K562 (cell line): ENCODE measurements around the gene AGAP3. TPM values are rescaled to one million over a fixed set of nuclear protein-coding genes. Genes with fewer than 3 reads are reported as not detected.

Source experiments
- ATAC-seq: fragments of 200-7000 bp; cut with Tn5 transposase; 3 replicates; pipeline ENCODE4 v1.9.1; 2020; ENCODE audit warnings: moderate library complexity
- BruUV-seq: library from RNA; stranded (reverse); fragments of 400-500 nt; replicated peaks from 2 replicates; lab custom pipeline; 2021; lab: Mats Ljungman, UMichigan
- CTCF ChIA-PET: fragments of 300-600 bp; formaldehyde crosslinking; extraction: SDS; loops from one replicate; lab custom pipeline; 2021; ENCODE audit warnings: low intra/inter-chr PET ratio; lab: Yijun Ruan, JAX
- POLR2A ChIA-PET: fragments of 300-600, 350-650 bp; sonication (Branson Sonifier 250); formaldehyde crosslinking; extraction: SDS; loops from one replicate; lab custom pipeline; 2021; ENCODE audit warnings: antibody characterized with exemption, inconsistent platforms; lab: Yijun Ruan, JAX
- DNase-seq, 4 experiments: peaks; one replicate each; pipeline versions ENCODE4 v3.0.0 to v3.0.0-alpha.2; 2011 to 2018; ENCODE audit warnings: low spot score in 3 of 4, mixed read lengths in 3 of 4; ENCODE audit errors: extremely low read depth in 1 of 4
- FAIRE-seq: peaks from 2 replicates; lab custom pipeline; 2011; peaks lifted over from hg19 to GRCh38; lab: Jason Lieb, UNC
- H2AFZ ChIP-seq: 2 replicates; pipeline ENCODE4 v1.6.0; 2011; ENCODE audit warnings: low read depth, low read length, control low read depth, inconsistent platforms
- H3K27ac ChIP-seq: fragments of 200-600 bp; 3 replicates; pipeline ENCODE4 v1.8.0; 2011; ENCODE audit warnings: low read depth, mild to moderate bottlenecking, control low read depth, inconsistent platforms, low read length, moderate library complexity, mixed read lengths; ENCODE audit errors: extremely low read depth
- H3K27me3 ChIP-seq, 2 experiments: fragments of 300-600 bp in 1 of 2; 2 replicates in 1 of 2; 3 replicates in 1 of 2; pipeline versions ENCODE4 v1.6.0 to v1.8.0; 2011; ENCODE audit warnings: inconsistent platforms in 2 of 2, low read length in 2 of 2, mild to moderate bottlenecking in 1 of 2, mixed read lengths in 1 of 2, moderate library complexity in 1 of 2; ENCODE audit not compliant: control insufficient read depth in 2 of 2, insufficient read depth in 2 of 2
- H3K36me3 ChIP-seq: fragments of 300-600 bp; 3 replicates; pipeline ENCODE4 v1.8.0; 2011; ENCODE audit warnings: mild to moderate bottlenecking, low read length, inconsistent platforms; ENCODE audit not compliant: control insufficient read depth, insufficient read depth
- H3K4me1 ChIP-seq, 2 experiments: fragments of 200-600 bp in 1 of 2; replicated peaks in 1 of 2; 2 replicates in 1 of 2; 3 replicates in 1 of 2; pipeline versions ENCODE4 v1.5.1 to v1.8.0; 2011; ENCODE audit warnings: inconsistent platforms in 2 of 2, low read length in 2 of 2, mild to moderate bottlenecking in 1 of 2, mixed read lengths in 1 of 2, moderate library complexity in 1 of 2; ENCODE audit not compliant: control insufficient read depth in 2 of 2, insufficient read depth in 2 of 2
- H3K4me2 ChIP-seq: 2 replicates; pipeline ENCODE4 v1.6.1; 2011; ENCODE audit warnings: low read length, control low read depth, inconsistent platforms, mixed read lengths; ENCODE audit not compliant: insufficient read depth
- H3K4me3 ChIP-seq: fragments of 200-600 bp; sonication (generic), shearing (Covaris generic); 2 replicates; pipeline ENCODE4 v1.5.1; 2016; ENCODE audit warnings: control low read depth, inconsistent platforms
- H3K79me2 ChIP-seq: fragments of 200-600 bp; 3 replicates; pipeline ENCODE4 v1.8.0; 2011; ENCODE audit warnings: low read length, inconsistent platforms; ENCODE audit not compliant: control insufficient read depth, insufficient read depth
- H3K9ac ChIP-seq, 2 experiments: 2 replicates each; pipeline versions ENCODE4 v1.6.0 to v1.6.1; 2011; ENCODE audit warnings: low read depth in 2 of 2, low read length in 2 of 2, control low read depth in 1 of 2, inconsistent platforms in 1 of 2, mild to moderate bottlenecking in 1 of 2, mixed read lengths in 1 of 2; ENCODE audit not compliant: insufficient read depth in 1 of 2
- H3K9me1 ChIP-seq: one replicate; pipeline ENCODE4 v1.6.0; 2011; ENCODE audit warnings: inconsistent platforms, mild to moderate bottlenecking, low read length, moderate library complexity; ENCODE audit not compliant: control insufficient read depth, insufficient read depth
- H3K9me3 ChIP-seq: replicated peaks from 2 replicates; pipeline ENCODE4 v1.5.1; 2011; ENCODE audit warnings: low read depth, low read length, inconsistent platforms; ENCODE audit not compliant: control insufficient read depth, insufficient read depth
- H4K20me1 ChIP-seq: replicated peaks from 2 replicates; pipeline ENCODE4 v1.6.1; 2011; ENCODE audit warnings: low read length, inconsistent platforms, mixed read lengths; ENCODE audit not compliant: control insufficient read depth, insufficient read depth
- CREM ChIP-seq: IDR thresholded peaks from 2 replicates; pipeline ENCODE4 v1.6.1; 2014; ENCODE audit warnings: antibody characterized with exemption, low read depth
- E2F4 ChIP-seq: sonication (generic); formaldehyde crosslinking; IDR thresholded peaks from 2 replicates; pipeline ENCODE4 v1.8.0; 2022; ENCODE audit warnings: mild to moderate bottlenecking, low read depth, missing genetic modification reagents
- IRF2 ChIP-seq: sonication (generic); formaldehyde crosslinking; IDR thresholded peaks from 2 replicates; pipeline ENCODE4 v1.8.1; 2022; ENCODE audit warnings: mild to moderate bottlenecking, missing genetic modification reagents
- KLF10 ChIP-seq: fragments of 250-450 bp; sonication (Bioruptor Pico); IDR thresholded peaks from 2 replicates; pipeline ENCODE4 v1.6.1; 2021; ENCODE audit warnings: matching md5 sums
- NEUROD1 ChIP-seq: fragments of 150-350 bp; IDR thresholded peaks from 2 replicates; pipeline ENCODE4 v1.6.1; 2014; ENCODE audit warnings: borderline replicate concordance, low read length, low read depth; ENCODE audit not compliant: partially characterized antibody
- NR4A1 ChIP-seq, 2 experiments: fragments of 250-450 bp in 1 of 2; fragments of 450-650 bp in 1 of 2; sonication (Bioruptor Pico) in 1 of 2; IDR thresholded peaks; 2 replicates each; pipeline versions ENCODE4 v1.4.0 to v1.6.1; 2016 to 2020; ENCODE audit warnings: mild to moderate bottlenecking in 2 of 2, missing compliant biosample characterization in 1 of 2, missing genetic modification characterization in 1 of 2, moderate library complexity in 1 of 2
- NUFIP1 ChIP-seq: fragments of 450-650 bp; IDR thresholded peaks from 2 replicates; pipeline ENCODE4 v1.6.1; 2018; ENCODE audit not compliant: partially characterized antibody
- PCBP1 ChIP-seq: fragments of 200-400 bp; formaldehyde crosslinking; IDR thresholded peaks from 2 replicates; pipeline ENCODE4 v1.6.1; 2018; ENCODE audit warnings: mild to moderate bottlenecking, low read depth, low read length; ENCODE audit not compliant: poor library complexity, severe bottlenecking
- POLR2G ChIP-seq: fragments of 200-400 bp; formaldehyde crosslinking; IDR thresholded peaks from 2 replicates; pipeline ENCODE4 v1.6.1; 2017; ENCODE audit warnings: low read depth, mild to moderate bottlenecking, antibody characterized with exemption, low read length, moderate library complexity
- RBBP5 ChIP-seq: fragments of 200-600 bp; sonication (generic); IDR thresholded peaks from 2 replicates; pipeline ENCODE4 v1.6.1; 2012; ENCODE audit warnings: borderline replicate concordance, mild to moderate bottlenecking, low read length, control low read depth, inconsistent platforms; ENCODE audit not compliant: insufficient read depth, poor library complexity, severe bottlenecking
- ZFP1 ChIP-seq: fragments of 450-650 bp; formaldehyde crosslinking; IDR thresholded peaks from 2 replicates; pipeline ENCODE4 v1.4.0; 2020; ENCODE audit warnings: mild to moderate bottlenecking, mixed read lengths
- WGBS: fragments of 100-300 bp; shearing (Covaris generic); methylation state at CpG from one replicate; pipeline ENCODE4 v1.1.6; 2016; ENCODE audit warnings: low coverage, mixed read lengths; ENCODE audit not compliant: insufficient coverage; ENCODE audit errors: missing lambda C conversion rate; 5-methylcytosine and 5-hydroxymethylcytosine counted together
- in situ Hi-C: fragments of 300-500 bp; cut with MboI; formaldehyde crosslinking; loops from 4 replicates; pipeline ENCODE4 v1.15.0; 2018; ENCODE audit warnings: inconsistent platforms, mixed read lengths
- intact Hi-C: fragments of 100-400 bp; cut with micrococcal nuclease; formaldehyde crosslinking; loops from 2 replicates; pipeline ENCODE4 v1.14.2; 2022
- polyA plus RNA-seq, 8 experiments: library from polyadenylated mRNA; depleted of rRNA in 4 of 8; stranded (reverse) in 5 of 8; unstranded in 3 of 8; fragments of >200 nt; fragmentation: Nextera tagmentation in 2 of 8; fragmentation: Illumina TruSeq in 1 of 8; extraction: Ambion mirVana in 2 of 8; extraction: Trizol in 1 of 8; gene quantifications; 2 replicates each; pipeline versions ENCODE4 v1.2.1 to v1.2.3, GENCODE V29; 2011 to 2014; ENCODE audit warnings: inconsistent platforms in 1 of 8, missing spikeins in 1 of 8
- total RNA-seq, 7 experiments: library from RNA; depleted of rRNA in 6 of 7; stranded (reverse); fragments of >200 nt in 6 of 7; fragmentation: Illumina TruSeq in 2 of 7; extraction: Trizol in 2 of 7; gene quantifications; 2 replicates each; pipeline versions ENCODE4 v1.2.1 to v1.2.3, GENCODE V29; 2011 to 2021; ENCODE audit warnings: low replicate concordance in 1 of 7
- TF ChIP-seq, protein P1 (sequence below): fragments of 450-650 bp; IDR thresholded peaks from 2 replicates; pipeline ENCODE4 v1.6.1; 2016; ENCODE audit warnings: mild to moderate bottlenecking

The AGAP3 gene
- total and polyA plus RNA-seq, 9 of the 15 experiments (the other 6 are each of a cell fraction or from before 2014, with no cell fraction given), result 3.4 to 208 (median 62.2) TPM

GRCh38 chr7:151060416-151061212 lies 25.7 kb upstream of the AGAP3 start (continued):
- peak; percentile 49 for TF ChIP-seq RBBP5

DNA sequence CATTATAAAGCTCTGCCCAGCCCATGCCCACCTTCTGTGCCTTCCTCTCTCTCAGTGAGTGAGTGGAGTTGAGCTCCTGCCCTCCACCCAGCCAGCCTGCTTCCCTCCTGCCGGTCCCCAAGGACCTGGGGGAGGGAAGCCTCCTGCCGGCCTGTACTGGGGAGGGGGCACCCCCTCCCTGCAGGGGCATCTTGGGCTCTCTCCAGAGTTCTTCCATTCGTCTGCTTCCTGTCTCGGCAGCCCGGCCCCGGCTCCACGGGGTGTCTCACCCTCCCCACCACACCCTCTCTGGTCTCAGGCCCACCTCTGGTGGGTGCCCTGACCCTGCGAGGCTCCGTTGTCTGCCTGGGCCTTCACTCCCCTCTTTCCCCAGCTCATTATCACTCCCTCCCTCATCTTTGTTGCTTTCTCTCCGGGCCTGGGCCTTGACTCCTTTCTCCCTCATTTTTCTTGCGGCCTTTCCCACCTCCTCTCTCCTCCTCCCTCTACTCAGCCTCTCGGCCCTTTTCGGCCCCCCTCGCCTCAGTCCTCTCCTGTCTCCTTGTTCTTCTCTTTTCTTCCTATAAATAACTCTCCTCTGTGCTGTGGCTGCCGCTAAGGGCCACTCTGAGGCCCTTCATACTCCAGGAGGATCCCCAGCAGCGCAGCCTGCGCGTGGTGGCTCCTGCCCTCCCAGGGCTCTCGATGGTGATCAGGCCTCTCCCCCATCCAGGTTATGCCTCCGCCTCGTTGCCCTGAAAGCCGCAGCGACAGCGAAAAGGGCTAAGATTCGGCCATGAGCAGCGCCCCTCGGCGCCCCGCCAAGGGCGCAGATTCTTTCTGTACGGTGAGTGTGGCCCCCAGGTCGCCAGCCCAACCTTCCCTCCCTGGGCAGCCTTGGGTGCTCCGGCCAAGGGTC lies 24.8 kb upstream of the AGAP3 start:
- Histone ChIP-seq H3K9ac (peak overlapping the region; percentile 85 to 91), H3K36me3 (peaks cover 41% of the 10 kb centered on the region), H3K27me3 (no peaks in the 10 kb centered on the region), H3K27ac (peak overlapping the region; percentile 90), H3K9me3 (no peaks in the 10 kb centered on the region), H3K79me2 (peaks cover 68% of the 10 kb centered on the region), H3K4me1 (peaks cover 52 to 87% of the 10 kb centered on the region in 2 experiments), H3K4me3 (peak overlapping the region; percentile 84), H4K20me1 (peaks cover 10% of the 10 kb centered on the region), H3K9me1 (no peaks in the 10 kb centered on the region), H3K4me2 (peak overlapping the region; percentile 94), H2AFZ (0 out of 2 replicates have a peak overlapping the region, but pooled peaks have one; percentile 10)
- FAIRE-seq (peak; percentile 42), DNase-seq (peak; percentile 58 to 79 (median 65)), ATAC-seq (peak; percentile 3)
- WGBS, result 3% methylated on average over 32 of the region's 33 CpGs
- in situ Hi-C loops, result no loop called here
- POLR2A ChIA-PET, result interaction anchor here (0.6 to 2.7 kb wide), 5 partner anchors 12 to 571 kb away, joined by 3 to 9 read pairs (median 7); partner anchors contain the start of genes ABCF2 and FASTK
- no TSS peak for BruUV-seq
- CTCF ChIA-PET, result interaction anchor here (0.7 kb wide), 1 partner anchor 52 kb away, joined by 5 read pairs; no protein-coding TSS in a partner anchor
- intact Hi-C loops, result loop anchor here (1.0 to 2.0 kb wide), 2 partner anchors 19 to 47 kb away; partner anchors contain the start of gene FASTK
- no peak for TF ChIP-seq CREM
- TF ChIP-seq NUFIP1, result no peak
- TF ChIP-seq IRF2, result no peak
- TF ChIP-seq NR4A1 (CRISPR knock-in tag; IDR thresholded peaks at IDR 0.05), result no peak
- TF ChIP-seq NR4A1 (tag; IDR thresholded peaks at IDR 0.05), result no peak
- TF ChIP-seq KLF10 (CRISPR knock-in tag), result no peak
- TF ChIP-seq POLR2G, result peak; percentile 43
- TF ChIP-seq ZFP1, result no peak
- TF ChIP-seq NEUROD1, result no peak
- TF ChIP-seq E2F4 (CRISPR knock-in tag), result no peak
- peak; percentile 34 for TF ChIP-seq PCBP1
- TF ChIP-seq, protein P1, sequence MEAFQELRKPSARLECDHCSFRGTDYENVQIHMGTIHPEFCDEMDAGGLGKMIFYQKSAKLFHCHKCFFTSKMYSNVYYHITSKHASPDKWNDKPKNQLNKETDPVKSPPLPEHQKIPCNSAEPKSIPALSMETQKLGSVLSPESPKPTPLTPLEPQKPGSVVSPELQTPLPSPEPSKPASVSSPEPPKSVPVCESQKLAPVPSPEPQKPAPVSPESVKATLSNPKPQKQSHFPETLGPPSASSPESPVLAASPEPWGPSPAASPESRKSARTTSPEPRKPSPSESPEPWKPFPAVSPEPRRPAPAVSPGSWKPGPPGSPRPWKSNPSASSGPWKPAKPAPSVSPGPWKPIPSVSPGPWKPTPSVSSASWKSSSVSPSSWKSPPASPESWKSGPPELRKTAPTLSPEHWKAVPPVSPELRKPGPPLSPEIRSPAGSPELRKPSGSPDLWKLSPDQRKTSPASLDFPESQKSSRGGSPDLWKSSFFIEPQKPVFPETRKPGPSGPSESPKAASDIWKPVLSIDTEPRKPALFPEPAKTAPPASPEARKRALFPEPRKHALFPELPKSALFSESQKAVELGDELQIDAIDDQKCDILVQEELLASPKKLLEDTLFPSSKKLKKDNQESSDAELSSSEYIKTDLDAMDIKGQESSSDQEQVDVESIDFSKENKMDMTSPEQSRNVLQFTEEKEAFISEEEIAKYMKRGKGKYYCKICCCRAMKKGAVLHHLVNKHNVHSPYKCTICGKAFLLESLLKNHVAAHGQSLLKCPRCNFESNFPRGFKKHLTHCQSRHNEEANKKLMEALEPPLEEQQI, result no peak
